Measurements from ENCODE around the gene TAS2R14.

The TAS2R14 gene

DNA sequence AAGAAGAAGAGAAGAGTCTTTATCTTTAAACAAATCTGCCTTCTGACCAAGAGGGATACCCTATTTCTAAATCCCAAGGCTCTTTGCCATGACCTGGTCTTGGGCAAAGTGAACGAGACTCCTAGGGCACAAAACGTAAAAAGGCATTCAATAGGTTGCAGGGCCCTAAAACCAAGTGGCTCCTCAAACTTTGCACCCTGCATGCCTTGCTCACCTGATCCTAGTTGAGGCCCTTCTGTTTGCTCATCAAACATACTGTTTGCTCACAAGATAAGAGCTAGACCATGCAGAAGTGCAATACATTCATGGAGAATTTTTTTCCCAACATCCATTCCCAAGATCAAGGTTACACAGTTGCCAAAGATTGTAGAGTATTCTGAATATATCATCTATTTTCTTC, 47.1 kb downstream of the TAS2R14 start:
- TF ChIP-seq, protein P1, sequence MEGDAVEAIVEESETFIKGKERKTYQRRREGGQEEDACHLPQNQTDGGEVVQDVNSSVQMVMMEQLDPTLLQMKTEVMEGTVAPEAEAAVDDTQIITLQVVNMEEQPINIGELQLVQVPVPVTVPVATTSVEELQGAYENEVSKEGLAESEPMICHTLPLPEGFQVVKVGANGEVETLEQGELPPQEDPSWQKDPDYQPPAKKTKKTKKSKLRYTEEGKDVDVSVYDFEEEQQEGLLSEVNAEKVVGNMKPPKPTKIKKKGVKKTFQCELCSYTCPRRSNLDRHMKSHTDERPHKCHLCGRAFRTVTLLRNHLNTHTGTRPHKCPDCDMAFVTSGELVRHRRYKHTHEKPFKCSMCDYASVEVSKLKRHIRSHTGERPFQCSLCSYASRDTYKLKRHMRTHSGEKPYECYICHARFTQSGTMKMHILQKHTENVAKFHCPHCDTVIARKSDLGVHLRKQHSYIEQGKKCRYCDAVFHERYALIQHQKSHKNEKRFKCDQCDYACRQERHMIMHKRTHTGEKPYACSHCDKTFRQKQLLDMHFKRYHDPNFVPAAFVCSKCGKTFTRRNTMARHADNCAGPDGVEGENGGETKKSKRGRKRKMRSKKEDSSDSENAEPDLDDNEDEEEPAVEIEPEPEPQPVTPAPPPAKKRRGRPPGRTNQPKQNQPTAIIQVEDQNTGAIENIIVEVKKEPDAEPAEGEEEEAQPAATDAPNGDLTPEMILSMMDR (conservative IDR thresholded peaks at IDR 0.05; ENCODE audit: low read depth, low read length) = no peak
- DNase-seq (ENCODE audit: low read depth) = no peak
- no peak overlapping the region for H3K4me3 ChIP-seq (ENCODE audit: low read depth, low read length)

DNA sequence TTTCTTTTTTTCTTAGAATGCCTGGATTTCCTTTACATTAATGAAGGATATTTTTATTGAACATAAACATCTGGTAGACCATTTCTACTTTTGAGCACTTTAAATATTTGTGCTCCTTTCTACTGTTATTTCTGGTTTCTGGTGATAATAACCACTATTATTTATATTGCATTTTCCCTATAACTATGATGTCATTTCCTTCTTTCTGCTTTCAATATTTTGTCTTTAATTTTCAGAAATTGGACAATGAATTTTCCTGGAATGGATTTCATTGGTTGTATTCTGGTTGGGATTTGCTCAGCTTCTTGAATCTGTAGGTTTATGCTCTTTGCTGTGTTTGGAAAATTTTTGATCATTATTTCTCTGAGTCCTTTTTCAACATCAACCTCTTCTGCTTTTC, 49.8 kb downstream of the TAS2R14 start:
- TF ChIP-seq, protein P1 (conservative IDR thresholded peaks at IDR 0.05; ENCODE audit: low read depth, low read length) = no peak
- DNase-seq (ENCODE audit: low read depth) = no peak
- H3K4me3 ChIP-seq (ENCODE audit: low read depth, low read length) = no peak overlapping the region
